ENCODE measurements around the gene BMPR1B. TPM values are rescaled to one million over a fixed set of nuclear protein-coding genes. Genes with fewer than 3 reads are reported as not detected.
A peak's percentile ranks its signal among the peaks of the same experiment; 100 is the strongest.

BMPR1B gene
- total and polyA plus RNA-seq, 2 experiments from 2014 or later = 1.6 to 3.3 TPM

DNA sequence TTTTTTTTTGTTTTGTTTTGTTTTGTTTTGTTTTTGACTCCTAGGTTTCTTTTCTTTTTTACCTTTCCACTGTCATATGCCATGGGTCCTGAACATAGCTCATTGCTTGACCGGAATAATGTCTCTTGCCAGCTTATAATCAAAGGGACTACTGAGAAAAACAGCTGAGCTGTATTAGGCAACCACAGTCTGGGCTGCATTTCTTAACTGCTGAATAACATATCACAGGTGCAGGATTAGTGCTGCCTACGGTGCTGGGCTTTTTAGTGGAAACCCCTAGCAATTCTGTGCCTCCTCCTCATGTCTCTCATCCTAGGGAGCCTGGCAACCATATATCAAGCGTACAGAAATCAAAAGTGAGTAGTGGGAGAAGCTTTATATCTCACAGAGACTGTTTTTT is 333.5 kb downstream of the BMPR1B start:
- Histone ChIP-seq H3K9me3 (ENCODE audit: low read depth) (no peaks in the 10 kb centered on the region), H3K27ac (no peak overlapping the region), H3K4me1 (ENCODE audit: insufficient read depth) (peaks cover 22% of the 10 kb centered on the region), H2AFZ (no peak overlapping the region), H3K4me2 (no peak overlapping the region), H3K27me3 (no peaks in the 10 kb centered on the region), H3K79me2 (no peaks in the 10 kb centered on the region), H4K20me1 (ENCODE audit: insufficient read depth, poor library complexity, severe bottlenecking) (no peaks in the 10 kb centered on the region), H3K9me2 (replicated peaks; ENCODE audit: insufficient read depth) (no peaks in the 10 kb centered on the region), H3K36me3 (replicated peaks; ENCODE audit: insufficient read depth, low read depth) (no peaks in the 10 kb centered on the region), H3K4me3 (no peak overlapping the region)
- DNase-seq (ENCODE audit: low spot score) = no peak
- TF ChIP-seq EZH2 (IDR thresholded peaks at IDR 0.05; ENCODE audit: borderline replicate concordance) (no peak), EZH2phosphoT487 (IDR thresholded peaks at IDR 0.05; ENCODE audit: low read depth, severe bottlenecking, unreplicated experiment) (no peak)
- TF ChIP-seq, protein P1, sequence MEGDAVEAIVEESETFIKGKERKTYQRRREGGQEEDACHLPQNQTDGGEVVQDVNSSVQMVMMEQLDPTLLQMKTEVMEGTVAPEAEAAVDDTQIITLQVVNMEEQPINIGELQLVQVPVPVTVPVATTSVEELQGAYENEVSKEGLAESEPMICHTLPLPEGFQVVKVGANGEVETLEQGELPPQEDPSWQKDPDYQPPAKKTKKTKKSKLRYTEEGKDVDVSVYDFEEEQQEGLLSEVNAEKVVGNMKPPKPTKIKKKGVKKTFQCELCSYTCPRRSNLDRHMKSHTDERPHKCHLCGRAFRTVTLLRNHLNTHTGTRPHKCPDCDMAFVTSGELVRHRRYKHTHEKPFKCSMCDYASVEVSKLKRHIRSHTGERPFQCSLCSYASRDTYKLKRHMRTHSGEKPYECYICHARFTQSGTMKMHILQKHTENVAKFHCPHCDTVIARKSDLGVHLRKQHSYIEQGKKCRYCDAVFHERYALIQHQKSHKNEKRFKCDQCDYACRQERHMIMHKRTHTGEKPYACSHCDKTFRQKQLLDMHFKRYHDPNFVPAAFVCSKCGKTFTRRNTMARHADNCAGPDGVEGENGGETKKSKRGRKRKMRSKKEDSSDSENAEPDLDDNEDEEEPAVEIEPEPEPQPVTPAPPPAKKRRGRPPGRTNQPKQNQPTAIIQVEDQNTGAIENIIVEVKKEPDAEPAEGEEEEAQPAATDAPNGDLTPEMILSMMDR (IDR thresholded peaks at IDR 0.05; ENCODE audit: poor library complexity) = no peak
- WGBS (ENCODE audit: low lambda C conversion rate, missing lambda C conversion rate) = 51% methylated on average over 3 of the region's 3 CpGs

DNA sequence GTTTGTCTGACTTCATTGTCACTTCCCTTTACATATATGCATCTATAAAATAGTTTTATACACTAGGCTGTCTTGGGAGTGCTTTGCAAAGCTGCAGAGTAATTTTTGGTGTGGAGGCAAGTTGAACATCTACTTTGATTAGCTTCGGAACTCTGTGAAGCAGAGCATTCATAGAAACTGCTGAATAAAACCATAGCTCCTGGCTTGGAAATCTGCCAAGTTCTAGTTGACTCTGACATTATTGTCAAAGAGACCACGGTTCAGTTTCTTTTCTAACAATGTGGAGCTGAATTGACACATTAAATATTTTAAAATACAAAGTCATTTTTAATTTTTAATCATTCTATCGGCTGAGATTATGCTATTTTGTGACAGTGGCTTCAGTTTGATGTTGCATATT is 335.0 kb downstream of the BMPR1B start:
- no peaks in the 10 kb centered on the region for H3K27me3 ChIP-seq
- no peaks in the 10 kb centered on the region for H3K9me2 ChIP-seq (replicated peaks; ENCODE audit: insufficient read depth)
- no peak overlapping the region for H3K27ac ChIP-seq
- H3K36me3 ChIP-seq (replicated peaks; ENCODE audit: insufficient read depth, low read depth) = no peaks in the 10 kb centered on the region
- no peaks in the 10 kb centered on the region for H3K79me2 ChIP-seq
- DNase-seq (ENCODE audit: low spot score) = peak; percentile 45
- H3K9me3 ChIP-seq (ENCODE audit: low read depth) = no peaks in the 10 kb centered on the region
- 50% methylated on average over 3 of the region's 3 CpGs for WGBS (ENCODE audit: low lambda C conversion rate, missing lambda C conversion rate)
- H4K20me1 ChIP-seq (ENCODE audit: insufficient read depth, poor library complexity, severe bottlenecking) = no peaks in the 10 kb centered on the region
- H3K4me1 ChIP-seq (ENCODE audit: insufficient read depth) = peaks cover 11% of the 10 kb centered on the region
- no peak overlapping the region for H3K4me3 ChIP-seq
- peak overlapping the region; percentile 12 for H3K4me2 ChIP-seq
- no peak overlapping the region for H2AFZ ChIP-seq
- TF ChIP-seq, protein P1 (IDR thresholded peaks at IDR 0.05; ENCODE audit: poor library complexity) = no peak
- no peak for TF ChIP-seq EZH2phosphoT487 (IDR thresholded peaks at IDR 0.05; ENCODE audit: low read depth, severe bottlenecking, unreplicated experiment)
- no peak for TF ChIP-seq EZH2 (IDR thresholded peaks at IDR 0.05; ENCODE audit: borderline replicate concordance)

DNA sequence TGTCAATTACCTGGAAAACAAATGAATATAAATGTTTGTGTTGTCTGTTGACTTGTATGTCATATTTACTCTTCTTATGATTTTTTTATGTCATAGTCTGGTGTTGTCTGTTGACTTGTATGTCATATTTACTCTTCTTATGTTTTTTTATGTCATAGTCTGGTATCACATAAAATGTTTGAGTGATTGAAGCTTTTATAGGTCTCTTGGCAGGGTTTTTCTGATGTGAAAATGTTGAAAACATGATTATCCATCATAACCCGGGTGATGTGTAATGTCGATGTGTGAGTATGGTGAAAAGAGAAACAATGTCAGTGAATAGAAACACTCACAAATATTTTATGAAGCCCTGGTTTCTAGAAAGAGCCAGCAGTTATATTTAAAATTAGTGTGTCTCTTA is 335.7 kb downstream of the BMPR1B start:
- Histone ChIP-seq H3K79me2 (no peaks in the 10 kb centered on the region), H3K9me3 (ENCODE audit: low read depth) (no peaks in the 10 kb centered on the region), H3K36me3 (replicated peaks; ENCODE audit: insufficient read depth, low read depth) (no peaks in the 10 kb centered on the region), H3K4me2 (no peak overlapping the region), H3K4me3 (no peak overlapping the region), H2AFZ (no peak overlapping the region), H4K20me1 (ENCODE audit: insufficient read depth, poor library complexity, severe bottlenecking) (no peaks in the 10 kb centered on the region), H3K4me1 (ENCODE audit: insufficient read depth) (peaks cover 4% of the 10 kb centered on the region), H3K9me2 (replicated peaks; ENCODE audit: insufficient read depth) (no peaks in the 10 kb centered on the region), H3K27me3 (no peaks in the 10 kb centered on the region), H3K27ac (no peak overlapping the region)
- no peak for DNase-seq (ENCODE audit: low spot score)
- WGBS (ENCODE audit: low lambda C conversion rate, missing lambda C conversion rate) = 67% methylated on average over 2 of the region's 2 CpGs
- TF ChIP-seq, protein P1 (IDR thresholded peaks at IDR 0.05; ENCODE audit: poor library complexity) = no peak
- no peak for TF ChIP-seq EZH2 (IDR thresholded peaks at IDR 0.05; ENCODE audit: borderline replicate concordance)
- no peak for TF ChIP-seq EZH2phosphoT487 (IDR thresholded peaks at IDR 0.05; ENCODE audit: low read depth, severe bottlenecking, unreplicated experiment)

All from hepatocyte (in vitro differentiated cells).